Smooth muscle cell (in vitro differentiated cells): ENCODE data around the gene SLC43A2. TPM values are rescaled to one million over a fixed set of nuclear protein-coding genes. Genes with fewer than 3 reads are reported as not detected.
A peak's percentile ranks its signal among the peaks of the same experiment; 100 is the strongest.

Source experiments
- DNase-seq: peaks from one replicate; lab custom pipeline; 2025; ENCODE audit not compliant: unreplicated experiment; lab: John Stamatoyannopoulos, UW
- H2AFZ ChIP-seq: fragments of 200-600 bp; sonication (generic); 2 replicates; pipeline ENCODE4 v1.6.0; 2016; ENCODE audit warnings: antibody characterized with exemption, low read depth, mild to moderate bottlenecking
- H3F3A ChIP-seq: fragments of 200-600 bp; sonication (generic); 2 replicates; pipeline ENCODE4 v1.6.0; 2017; ENCODE audit warnings: antibody characterized with exemption, low read depth
- H3K27ac ChIP-seq: fragments of 200-600 bp; sonication (generic); 2 replicates; pipeline ENCODE4 v1.5.1; 2016; ENCODE audit warnings: low read depth, mild to moderate bottlenecking
- H3K27me3 ChIP-seq: fragments of 200-600 bp; sonication (generic); 2 replicates; pipeline ENCODE4 v1.6.1; 2016; ENCODE audit warnings: low read depth, mild to moderate bottlenecking
- H3K36me3 ChIP-seq: fragments of 200-600 bp; sonication (generic); 2 replicates; pipeline ENCODE4 v1.5.1; 2016; ENCODE audit warnings: low read depth
- H3K4me1 ChIP-seq: fragments of 200-600 bp; sonication (generic); 2 replicates; pipeline ENCODE4 v1.5.1; 2016; ENCODE audit warnings: low read depth
- H3K4me2 ChIP-seq: fragments of 200-600 bp; sonication (generic); 2 replicates; pipeline ENCODE4 v1.6.0; 2016; ENCODE audit warnings: mild to moderate bottlenecking
- H3K4me3 ChIP-seq: fragments of 200-600 bp; sonication (generic); 2 replicates; pipeline ENCODE4 v1.5.1; 2016; ENCODE audit warnings: mild to moderate bottlenecking
- H3K79me2 ChIP-seq: fragments of 200-600 bp; sonication (generic); 2 replicates; pipeline ENCODE4 v1.6.0; 2016; ENCODE audit warnings: low read depth, mild to moderate bottlenecking
- H3K9ac ChIP-seq: fragments of 200-600 bp; sonication (generic); 2 replicates; pipeline ENCODE4 v1.6.0; 2016; ENCODE audit warnings: low read depth
- H3K9me3 ChIP-seq: fragments of 200-600 bp; sonication (generic); replicated peaks from 2 replicates; pipeline ENCODE4 v1.5.1; 2016; ENCODE audit warnings: low read depth
- H4K20me1 ChIP-seq: fragments of 200-600 bp; sonication (generic); 2 replicates; pipeline ENCODE4 v1.6.0; 2016; ENCODE audit warnings: low read depth
- CTCF ChIP-seq: fragments of 200-600 bp; sonication (generic); IDR thresholded peaks from 2 replicates; pipeline ENCODE4 v1.5.1; 2017; ENCODE audit warnings: borderline replicate concordance, mild to moderate bottlenecking, antibody characterized with exemption; ENCODE audit not compliant: insufficient read depth, poor library complexity, severe bottlenecking
- WGBS: methylation state at CpG from one replicate; pipeline ENCODE4 v1.1.7; 2016; ENCODE audit warnings: low lambda C conversion rate; 5-methylcytosine and 5-hydroxymethylcytosine counted together
- polyA plus RNA-seq: library from polyadenylated mRNA; unstranded; fragments of >200 nt; fragmentation: Nextera tagmentation; extraction: Ambion mirVana; gene quantifications from 2 replicates; pipeline ENCODE4 v1.2.1, GENCODE V29; 2016
- total RNA-seq: library from RNA; depleted of rRNA; stranded (reverse); fragments of >200 nt; gene quantifications from 2 replicates; pipeline ENCODE4 v1.2.3, GENCODE V29; 2014

SLC43A2 gene
- total and polyA plus RNA-seq, 2 experiments from 2014 or later = 3.8 to 5.3 TPM

GRCh38 chr17:1621273-1621954, 7.2 kb downstream of the SLC43A2 start:
- no peaks in the 10 kb centered on the region for H3K79me2 ChIP-seq
- H3K27me3 ChIP-seq = no peaks in the 10 kb centered on the region
- 90% methylated on average over 22 of the region's 22 CpGs for WGBS
- H3K36me3 ChIP-seq = no peaks in the 10 kb centered on the region
- H3K9me3 ChIP-seq = no peaks in the 10 kb centered on the region
- H3K9ac ChIP-seq = no peak overlapping the region
- H3K4me3 ChIP-seq = no peak overlapping the region
- no peak for DNase-seq
- no peak overlapping the region for H3K27ac ChIP-seq
- TF ChIP-seq CTCF = no peak
- H3K4me2 ChIP-seq = no peak overlapping the region
- no peaks in the 10 kb centered on the region for H4K20me1 ChIP-seq
- H2AFZ ChIP-seq = no peak overlapping the region
- H3K4me1 ChIP-seq = peaks cover 14% of the 10 kb centered on the region
- no peaks in the 10 kb centered on the region for H3F3A ChIP-seq

- H3K4me2 ChIP-seq = no peak overlapping the region
- H3K27ac ChIP-seq = no peak overlapping the region
- DNase-seq = no peak
- 79% methylated on average over 13 of the region's 13 CpGs for WGBS
- H3K36me3 ChIP-seq = no peaks in the 10 kb centered on the region
- no peaks in the 10 kb centered on the region for H3F3A ChIP-seq
- TF ChIP-seq CTCF = no peak
- no peak overlapping the region for H3K9ac ChIP-seq
- H3K9me3 ChIP-seq = no peaks in the 10 kb centered on the region
- H3K27me3 ChIP-seq = no peaks in the 10 kb centered on the region
- H3K79me2 ChIP-seq = no peaks in the 10 kb centered on the region
- no peaks in the 10 kb centered on the region for H4K20me1 ChIP-seq
- no peak overlapping the region for H3K4me3 ChIP-seq
- no peak overlapping the region for H2AFZ ChIP-seq
- peaks cover 5% of the 10 kb centered on the region for H3K4me1 ChIP-seq
Measured at GRCh38 chr17:1620486-1620885, 8.1 kb downstream of the SLC43A2 start.

GRCh38 chr17:1617620-1618174, 10.9 kb downstream of the SLC43A2 start:
- Histone ChIP-seq H2AFZ (peak overlapping the region; percentile 74), H3F3A (no peaks in the 10 kb centered on the region), H4K20me1 (no peaks in the 10 kb centered on the region), H3K27ac (peak overlapping the region; percentile 74), H3K4me3 (no peak overlapping the region), H3K4me2 (peak overlapping the region; percentile 66), H3K9ac (peak overlapping the region; percentile 64), H3K79me2 (no peaks in the 10 kb centered on the region), H3K27me3 (no peaks in the 10 kb centered on the region), H3K4me1 (no peaks in the 10 kb centered on the region), H3K36me3 (no peaks in the 10 kb centered on the region), H3K9me3 (no peaks in the 10 kb centered on the region)
- WGBS = 43% methylated on average over 20 of the region's 20 CpGs
- no peak for DNase-seq
- no peak for TF ChIP-seq CTCF

- Histone ChIP-seq H2AFZ (no peak overlapping the region), H3K36me3 (no peaks in the 10 kb centered on the region), H3K9me3 (no peaks in the 10 kb centered on the region), H3K4me1 (no peaks in the 10 kb centered on the region), H3K79me2 (no peaks in the 10 kb centered on the region), H3F3A (no peaks in the 10 kb centered on the region), H3K9ac (no peak overlapping the region), H3K4me2 (no peak overlapping the region), H3K4me3 (no peak overlapping the region), H4K20me1 (no peaks in the 10 kb centered on the region), H3K27ac (no peak overlapping the region), H3K27me3 (no peaks in the 10 kb centered on the region)
- WGBS = 90% methylated on average over 13 of the region's 13 CpGs
- DNase-seq = no peak
- no peak for TF ChIP-seq CTCF
Measured at GRCh38 chr17:1616101-1616500, 12.5 kb downstream of the SLC43A2 start.
